Measurements from ENCODE around the gene MALT1.

Gene MALT1

DNA sequence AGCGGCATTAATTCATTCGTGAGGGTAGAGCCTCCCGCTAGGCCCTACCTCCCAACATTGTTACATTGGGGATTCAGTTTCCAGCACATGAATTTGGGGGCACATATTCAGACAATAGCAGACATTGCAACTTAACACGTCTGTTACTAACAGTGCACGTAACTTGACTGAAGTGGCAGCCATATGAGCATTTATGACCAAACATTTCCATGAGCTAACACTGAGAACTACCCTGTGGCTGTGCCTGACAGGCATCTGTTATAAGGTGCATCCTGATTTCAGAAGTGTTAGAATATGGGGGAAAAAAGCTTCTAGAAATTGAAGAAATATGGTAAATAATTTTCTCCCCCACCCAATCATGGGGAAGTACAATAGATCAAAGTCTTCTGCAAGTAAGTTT lies 24.5 kb downstream of the MALT1 start:
- FAIRE-seq (no peak), DNase-seq (ENCODE audit: insufficient read length, low spot score) (no peak)
- TF ChIP-seq TAF1 (IDR thresholded peaks at IDR 0.05; ENCODE audit: low read depth, low read length) (no peak), PAX5 (IDR thresholded peaks at IDR 0.05; ENCODE audit: insufficient read depth, low read length, severe bottlenecking) (no peak), POU2F2 (IDR thresholded peaks at IDR 0.05; ENCODE audit: low read depth, low read length) (no peak), POLR2A (IDR thresholded peaks at IDR 0.05; ENCODE audit: low read depth, low read length) (no peak), SPI1 (IDR thresholded peaks at IDR 0.05; ENCODE audit: low read depth, low read length) (no peak), POLR2AphosphoS5 (IDR thresholded peaks at IDR 0.05; ENCODE audit: low read depth, low read length) (no peak)

- no peak for TF ChIP-seq TAF1 (IDR thresholded peaks at IDR 0.05; ENCODE audit: low read depth, low read length)
- no peak for TF ChIP-seq PAX5 (IDR thresholded peaks at IDR 0.05; ENCODE audit: insufficient read depth, low read length, severe bottlenecking)
- no peak for TF ChIP-seq SPI1 (IDR thresholded peaks at IDR 0.05; ENCODE audit: low read depth, low read length)
- no peak for TF ChIP-seq POLR2AphosphoS5 (IDR thresholded peaks at IDR 0.05; ENCODE audit: low read depth, low read length)
- no peak for TF ChIP-seq POLR2A (IDR thresholded peaks at IDR 0.05; ENCODE audit: low read depth, low read length)
- no peak for TF ChIP-seq POU2F2 (IDR thresholded peaks at IDR 0.05; ENCODE audit: low read depth, low read length)
- FAIRE-seq (peak; percentile 26), DNase-seq (ENCODE audit: insufficient read length, low spot score) (no peak)
These were observed 25.9 kb downstream of the MALT1 start for GRCh38 chr18:58697146-58697545.

GRCh38 chr18:58698701-58699193 lies 27.5 kb downstream of the MALT1 start:
- FAIRE-seq (no peak), DNase-seq (ENCODE audit: insufficient read length, low spot score) (no peak)
- no peak for TF ChIP-seq SPI1 (IDR thresholded peaks at IDR 0.05; ENCODE audit: low read depth, low read length)
- TF ChIP-seq TAF1 (IDR thresholded peaks at IDR 0.05; ENCODE audit: low read depth, low read length): no peak
- no peak for TF ChIP-seq PAX5 (IDR thresholded peaks at IDR 0.05; ENCODE audit: insufficient read depth, low read length, severe bottlenecking)
- no peak for TF ChIP-seq POLR2A (IDR thresholded peaks at IDR 0.05; ENCODE audit: low read depth, low read length)
- no peak for TF ChIP-seq POLR2AphosphoS5 (IDR thresholded peaks at IDR 0.05; ENCODE audit: low read depth, low read length)
- no peak for TF ChIP-seq POU2F2 (IDR thresholded peaks at IDR 0.05; ENCODE audit: low read depth, low read length)

DNA sequence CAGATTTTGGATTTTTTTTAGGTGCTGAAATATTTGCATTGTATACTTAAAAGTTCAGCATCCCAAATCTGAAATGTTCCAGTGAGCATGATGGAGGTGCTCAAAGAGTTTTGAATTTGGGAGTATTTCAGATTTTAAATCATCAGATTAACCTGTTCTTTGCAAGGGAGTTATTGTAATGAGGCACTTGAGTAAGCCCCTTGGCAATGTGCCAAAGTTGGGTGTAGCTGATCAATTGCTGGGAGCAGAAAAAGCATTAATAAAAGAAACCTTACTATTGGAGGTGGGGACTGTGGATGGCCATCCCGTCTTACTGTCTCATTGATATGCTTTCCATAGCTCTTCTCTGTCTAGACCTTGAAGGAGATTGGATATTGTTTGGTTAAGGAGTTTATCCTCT lies 28.3 kb downstream of the MALT1 start:
- FAIRE-seq: no peak
- no peak for DNase-seq (ENCODE audit: insufficient read length, low spot score)
- TF ChIP-seq PAX5 (IDR thresholded peaks at IDR 0.05; ENCODE audit: insufficient read depth, low read length, severe bottlenecking): no peak
- no peak for TF ChIP-seq SPI1 (IDR thresholded peaks at IDR 0.05; ENCODE audit: low read depth, low read length)
- no peak for TF ChIP-seq POLR2A (IDR thresholded peaks at IDR 0.05; ENCODE audit: low read depth, low read length)
- TF ChIP-seq TAF1 (IDR thresholded peaks at IDR 0.05; ENCODE audit: low read depth, low read length): no peak
- no peak for TF ChIP-seq POU2F2 (IDR thresholded peaks at IDR 0.05; ENCODE audit: low read depth, low read length)
- no peak for TF ChIP-seq POLR2AphosphoS5 (IDR thresholded peaks at IDR 0.05; ENCODE audit: low read depth, low read length)

GRCh38 chr18:58700209-58700608 lies 28.9 kb downstream of the MALT1 start:
- FAIRE-seq (no peak), DNase-seq (ENCODE audit: insufficient read length, low spot score) (no peak)
- TF ChIP-seq TAF1 (IDR thresholded peaks at IDR 0.05; ENCODE audit: low read depth, low read length) (no peak), SPI1 (IDR thresholded peaks at IDR 0.05; ENCODE audit: low read depth, low read length) (no peak), POU2F2 (IDR thresholded peaks at IDR 0.05; ENCODE audit: low read depth, low read length) (no peak), POLR2AphosphoS5 (IDR thresholded peaks at IDR 0.05; ENCODE audit: low read depth, low read length) (no peak)

- TF ChIP-seq SPI1 (IDR thresholded peaks at IDR 0.05; ENCODE audit: low read depth, low read length): no peak
- TF ChIP-seq POLR2AphosphoS5 (IDR thresholded peaks at IDR 0.05; ENCODE audit: low read depth, low read length): no peak
- TF ChIP-seq PAX5 (IDR thresholded peaks at IDR 0.05; ENCODE audit: insufficient read depth, low read length, severe bottlenecking): no peak
- no peak for TF ChIP-seq POU2F2 (IDR thresholded peaks at IDR 0.05; ENCODE audit: low read depth, low read length)
- no peak for TF ChIP-seq TAF1 (IDR thresholded peaks at IDR 0.05; ENCODE audit: low read depth, low read length)
- TF ChIP-seq POLR2A (IDR thresholded peaks at IDR 0.05; ENCODE audit: low read depth, low read length): no peak
- FAIRE-seq: no peak
- no peak for DNase-seq (ENCODE audit: insufficient read length, low spot score)
These were observed 41.7 kb downstream of the MALT1 start for GRCh38 chr18:58712930-58713329.

GRCh38 chr18:58714259-58714658 lies 43.0 kb downstream of the MALT1 start:
- no peak for TF ChIP-seq POLR2A (IDR thresholded peaks at IDR 0.05; ENCODE audit: low read depth, low read length)
- no peak for TF ChIP-seq SPI1 (IDR thresholded peaks at IDR 0.05; ENCODE audit: low read depth, low read length)
- TF ChIP-seq PAX5 (IDR thresholded peaks at IDR 0.05; ENCODE audit: insufficient read depth, low read length, severe bottlenecking): no peak
- no peak for TF ChIP-seq POU2F2 (IDR thresholded peaks at IDR 0.05; ENCODE audit: low read depth, low read length)
- no peak for TF ChIP-seq POLR2AphosphoS5 (IDR thresholded peaks at IDR 0.05; ENCODE audit: low read depth, low read length)
- no peak for TF ChIP-seq TAF1 (IDR thresholded peaks at IDR 0.05; ENCODE audit: low read depth, low read length)
- no peak for FAIRE-seq
- no peak for DNase-seq (ENCODE audit: insufficient read length, low spot score)

DNA sequence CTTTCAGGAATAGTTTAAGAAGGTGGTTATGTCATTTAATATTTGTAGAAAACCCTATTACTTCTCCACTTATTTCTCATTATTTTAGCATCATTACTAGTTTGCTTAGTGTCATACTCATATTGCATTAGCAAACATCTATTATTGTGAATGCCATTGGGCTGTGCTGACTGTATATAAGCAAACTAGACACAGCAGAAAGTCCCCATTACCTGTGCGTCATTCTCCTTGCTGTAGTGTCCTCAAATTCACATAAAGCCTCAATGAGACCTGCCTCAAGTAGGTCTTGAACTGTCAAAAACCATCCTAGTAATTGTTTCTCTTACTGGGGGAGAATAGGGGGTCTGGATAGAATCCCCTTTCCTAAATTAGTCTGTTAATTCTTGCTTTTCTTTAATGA lies 43.6 kb downstream of the MALT1 start:
- FAIRE-seq: no peak
- no peak for DNase-seq (ENCODE audit: insufficient read length, low spot score)
- TF ChIP-seq TAF1 (IDR thresholded peaks at IDR 0.05; ENCODE audit: low read depth, low read length): no peak
- TF ChIP-seq POLR2A (IDR thresholded peaks at IDR 0.05; ENCODE audit: low read depth, low read length): no peak
- TF ChIP-seq PAX5 (IDR thresholded peaks at IDR 0.05; ENCODE audit: insufficient read depth, low read length, severe bottlenecking): no peak
- 0 out of 2 replicates have a peak, but pooled peaks have one; percentile 38 for TF ChIP-seq POLR2AphosphoS5 (IDR thresholded peaks at IDR 0.05; ENCODE audit: low read depth, low read length)

DNA sequence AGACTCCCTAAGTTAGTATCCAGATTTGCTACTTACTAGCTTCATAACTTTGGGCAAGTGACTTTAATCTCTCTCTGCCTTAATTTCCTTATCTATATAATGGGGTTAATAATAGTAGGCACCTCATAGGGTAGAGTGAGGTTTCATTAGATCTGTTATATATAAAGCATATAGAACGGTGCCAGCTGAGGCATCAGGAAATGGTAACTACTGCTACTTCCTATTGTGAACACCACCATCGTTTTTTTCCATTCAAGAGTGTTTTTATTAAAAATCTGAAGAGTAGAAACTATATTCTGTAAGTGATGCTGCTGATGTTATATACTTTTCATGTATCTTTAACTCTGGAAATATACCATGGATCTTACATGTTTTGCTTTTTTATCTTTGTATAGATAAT lies 44.3 kb downstream of the MALT1 start:
- FAIRE-seq (no peak), DNase-seq (ENCODE audit: insufficient read length, low spot score) (no peak)
- TF ChIP-seq SPI1 (IDR thresholded peaks at IDR 0.05; ENCODE audit: low read depth, low read length): no peak
- no peak for TF ChIP-seq TAF1 (IDR thresholded peaks at IDR 0.05; ENCODE audit: low read depth, low read length)
- TF ChIP-seq PAX5 (IDR thresholded peaks at IDR 0.05; ENCODE audit: insufficient read depth, low read length, severe bottlenecking): no peak
- no peak for TF ChIP-seq POU2F2 (IDR thresholded peaks at IDR 0.05; ENCODE audit: low read depth, low read length)
- TF ChIP-seq POLR2AphosphoS5 (IDR thresholded peaks at IDR 0.05; ENCODE audit: low read depth, low read length): no peak
- TF ChIP-seq POLR2A (IDR thresholded peaks at IDR 0.05; ENCODE audit: low read depth, low read length): no peak
